Activated T-helper 2 cell treated with anti-CD3 and anti-CD28 coated beads, Interferon-gamma antibody, Interleukin-2, Interleukin-4, amounts not matched to agents 10 μg/mL and 5 μg/mL and 100 μg/mL, durations not matched to agents 14 hours and 24 hours and 36 hours (primary cell): ENCODE data around the gene ANKRD2. TPM values are rescaled to one million over a fixed set of nuclear protein-coding genes. Genes with fewer than 3 reads are reported as not detected.
"Not testable (repeated sequence)": the region's sequence is repeated elsewhere in the genome, so short reads cannot be mapped to it uniquely, and the experiment has no call there.

ENCODE experiments used
- DNase-seq: peaks from one replicate; pipeline ENCODE4 v3.0.0; 2021; ENCODE audit warnings: low spot score
- H3K27ac Mint-ChIP-seq: one replicate; pipeline ENCODE4 v1.8.0; 2021; ENCODE audit warnings: mixed read lengths
- H3K27me3 Mint-ChIP-seq: one replicate; pipeline ENCODE4 v1.8.0; 2021; ENCODE audit warnings: low read depth, mixed read lengths
- H3K36me3 Mint-ChIP-seq: one replicate; pipeline ENCODE4 v1.8.0; 2021; ENCODE audit warnings: low read depth, mixed read lengths
- H3K4me1 Mint-ChIP-seq: one replicate; pipeline ENCODE4 v1.8.0; 2021; ENCODE audit warnings: low read depth, mixed read lengths
- H3K4me3 Mint-ChIP-seq: one replicate; pipeline ENCODE4 v1.8.0; 2021; ENCODE audit warnings: low read depth, mild to moderate bottlenecking, moderate library complexity, mixed read lengths
- H3K9me3 Mint-ChIP-seq: one replicate; pipeline ENCODE4 v1.8.0; 2021; ENCODE audit warnings: mixed read lengths
- intact Hi-C: fragments of 100-400 bp; cut with micrococcal nuclease; formaldehyde crosslinking; loops from one replicate; pipeline ENCODE4 v1.15.1; 2023
- total RNA-seq: library from RNA; stranded (reverse); gene quantifications from 2 replicates; pipeline ENCODE4 v1.2.3, GENCODE V29; 2022

ANKRD2 gene
- total RNA-seq, 1 donor from 2014 or later, result 0.57 TPM

DNA sequence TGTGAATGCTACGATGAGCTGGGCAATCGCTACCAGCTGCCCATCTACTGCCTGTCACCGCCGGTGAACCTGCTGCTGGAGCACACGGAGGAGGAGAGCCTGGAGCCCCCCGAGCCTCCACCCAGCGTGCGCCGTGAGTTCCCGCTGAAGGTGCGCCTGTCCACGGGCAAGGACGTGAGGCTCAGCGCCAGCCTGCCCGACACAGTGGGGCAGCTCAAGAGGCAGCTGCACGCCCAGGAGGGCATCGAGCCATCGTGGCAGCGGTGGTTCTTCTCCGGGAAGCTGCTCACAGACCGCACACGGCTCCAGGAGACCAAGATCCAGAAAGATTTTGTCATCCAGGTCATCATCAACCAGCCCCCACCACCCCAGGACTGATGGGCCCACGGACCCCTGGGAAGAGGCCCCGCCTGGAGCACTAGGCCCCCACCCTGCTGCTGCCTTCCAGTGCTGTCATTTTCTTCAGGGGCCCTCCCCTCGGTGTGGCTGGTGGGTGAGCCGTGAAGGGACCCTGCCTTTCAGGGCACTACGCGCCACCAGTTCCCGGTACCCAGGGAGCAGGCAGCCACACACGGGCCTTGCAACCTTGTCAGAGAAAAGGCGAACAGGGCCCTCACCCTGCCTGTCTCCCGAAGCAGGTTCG is 2.3 kb upstream of the ANKRD2 start:
- Mint-ChIP-seq H3K9me3 (no peaks in the 10 kb centered on the region), H3K27me3 (no peaks in the 10 kb centered on the region), H3K4me3 (no peak overlapping the region), H3K4me1 (peaks cover 1% of the 10 kb centered on the region), H3K27ac (no peak overlapping the region), H3K36me3 (no peaks in the 10 kb centered on the region)
- no peak for DNase-seq
- intact Hi-C loops, result no loop called here

DNA sequence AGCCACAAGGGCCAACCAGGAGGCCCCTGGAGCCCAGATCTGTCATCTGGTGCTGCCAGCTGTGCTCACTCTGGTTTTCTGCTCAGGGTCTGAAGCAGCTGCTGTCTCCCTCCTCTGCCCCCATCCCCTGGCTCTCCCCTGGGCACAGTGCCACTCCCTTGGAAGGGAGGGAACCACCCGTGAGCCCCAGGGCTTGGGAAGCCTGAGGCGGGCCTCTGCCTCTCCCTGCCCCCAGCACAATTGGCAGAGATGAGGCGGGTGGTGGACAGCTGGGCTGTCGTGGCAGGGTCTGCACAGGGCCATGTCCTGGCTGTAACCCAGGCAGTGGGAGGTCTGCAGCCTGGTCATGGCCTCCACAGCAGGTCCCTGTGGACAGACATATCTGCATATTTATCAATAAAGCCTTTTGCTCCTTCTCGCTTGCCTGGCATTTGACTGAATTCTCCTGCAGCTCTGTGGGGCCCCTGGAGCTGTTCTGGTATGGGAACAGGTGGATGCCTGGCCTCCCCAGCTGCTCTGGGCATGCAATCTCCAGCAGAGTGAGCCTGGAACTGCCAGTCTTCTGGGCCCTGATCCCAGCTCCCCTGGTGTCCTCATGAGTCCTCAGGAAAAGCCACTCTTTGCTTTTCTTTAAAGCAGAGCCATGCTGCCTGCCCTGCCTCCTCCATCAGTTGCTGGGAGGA is 1.6 kb upstream of the ANKRD2 start:
- H3K4me1 Mint-ChIP-seq, result peaks cover 1% of the 10 kb centered on the region
- intact Hi-C loops, result no loop called here
- H3K27me3 Mint-ChIP-seq, result no peaks in the 10 kb centered on the region
- no peaks in the 10 kb centered on the region for H3K9me3 Mint-ChIP-seq
- no peak for DNase-seq
- H3K27ac Mint-ChIP-seq, result no peak overlapping the region
- H3K36me3 Mint-ChIP-seq, result no peaks in the 10 kb centered on the region
- H3K4me3 Mint-ChIP-seq, result no peak overlapping the region

DNA sequence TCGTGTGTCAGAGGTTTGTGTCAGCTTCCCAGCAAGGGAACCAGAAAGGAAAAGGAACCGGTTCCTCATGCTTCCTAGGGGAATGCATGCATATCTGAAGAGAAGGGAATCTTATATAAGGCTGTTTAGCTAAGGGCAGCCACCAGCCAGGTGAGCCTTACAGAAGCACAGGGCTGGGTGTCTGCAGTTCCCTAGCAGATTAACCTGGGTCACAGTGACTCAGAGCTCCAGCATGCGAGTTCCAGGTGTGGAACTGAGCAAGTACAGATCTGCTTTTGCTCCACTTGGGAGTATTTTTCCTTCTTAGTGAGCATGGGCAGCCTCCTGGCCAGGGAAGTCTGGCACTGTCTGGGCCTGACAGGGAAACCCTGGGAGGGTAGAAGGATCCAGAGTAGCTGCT is 957 bp upstream of the ANKRD2 start:
- H3K9me3 Mint-ChIP-seq, result no peaks in the 10 kb centered on the region
- H3K27ac Mint-ChIP-seq, result no peak overlapping the region
- peaks cover 1% of the 10 kb centered on the region for H3K4me1 Mint-ChIP-seq
- no peak for DNase-seq
- intact Hi-C loops, result no loop called here
- H3K4me3 Mint-ChIP-seq, result no peak overlapping the region
- no peaks in the 10 kb centered on the region for H3K36me3 Mint-ChIP-seq
- no peaks in the 10 kb centered on the region for H3K27me3 Mint-ChIP-seq

DNA sequence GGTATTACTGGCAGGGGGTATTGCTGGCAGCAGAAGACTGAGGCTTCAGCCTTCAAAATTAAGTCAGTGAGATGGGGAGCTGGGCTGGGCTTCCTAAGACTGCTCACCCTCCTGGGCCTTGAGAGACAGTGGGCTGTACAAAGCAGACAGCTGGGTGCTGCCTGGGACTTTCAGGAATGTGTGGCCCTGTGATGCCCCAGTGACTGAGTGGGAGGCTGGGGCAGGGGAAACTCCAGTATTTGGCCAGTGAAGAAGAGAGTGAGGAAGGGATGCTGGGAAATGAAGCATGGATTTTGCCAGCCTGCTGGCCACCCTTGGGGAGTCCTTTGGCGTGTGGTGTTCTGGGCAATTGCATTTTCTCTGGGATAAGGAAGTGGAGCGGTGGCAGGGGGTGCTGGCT is 442 bp downstream of the ANKRD2 start:
- no peaks in the 10 kb centered on the region for H3K9me3 Mint-ChIP-seq
- DNase-seq, result no peak
- intact Hi-C loops, result no loop called here
- H3K27ac Mint-ChIP-seq, result no peak overlapping the region
- H3K27me3 Mint-ChIP-seq, result no peaks in the 10 kb centered on the region
- H3K4me3 Mint-ChIP-seq, result no peak overlapping the region
- no peaks in the 10 kb centered on the region for H3K36me3 Mint-ChIP-seq
- H3K4me1 Mint-ChIP-seq, result no peaks in the 10 kb centered on the region

DNA sequence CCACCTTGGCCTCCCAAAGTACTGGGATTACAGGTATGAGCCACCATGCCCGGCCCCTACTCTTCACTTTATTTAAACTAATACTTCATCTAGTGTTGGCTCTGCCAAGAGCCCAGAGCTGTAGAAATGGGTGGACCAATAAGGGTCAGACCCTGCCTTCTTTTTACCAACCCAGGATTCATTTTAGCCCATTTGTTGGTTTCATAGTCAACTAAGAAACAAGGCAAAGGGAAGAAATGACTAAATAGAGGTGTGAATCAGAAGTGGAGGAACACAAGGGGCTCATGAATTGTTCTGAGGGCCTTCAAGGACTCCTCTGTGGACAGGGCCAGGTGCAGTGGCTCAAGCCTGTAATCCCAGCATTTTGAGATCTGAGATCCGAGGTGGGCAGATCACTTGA is 1.1 kb downstream of the ANKRD2 start:
- no peak overlapping the region for H3K4me3 Mint-ChIP-seq
- no peaks in the 10 kb centered on the region for H3K9me3 Mint-ChIP-seq
- no peaks in the 10 kb centered on the region for H3K4me1 Mint-ChIP-seq
- no peak overlapping the region for H3K27ac Mint-ChIP-seq
- H3K36me3 Mint-ChIP-seq, result no peaks in the 10 kb centered on the region
- no peak for DNase-seq
- intact Hi-C loops, result no loop called here
- H3K27me3 Mint-ChIP-seq, result no peaks in the 10 kb centered on the region

DNA sequence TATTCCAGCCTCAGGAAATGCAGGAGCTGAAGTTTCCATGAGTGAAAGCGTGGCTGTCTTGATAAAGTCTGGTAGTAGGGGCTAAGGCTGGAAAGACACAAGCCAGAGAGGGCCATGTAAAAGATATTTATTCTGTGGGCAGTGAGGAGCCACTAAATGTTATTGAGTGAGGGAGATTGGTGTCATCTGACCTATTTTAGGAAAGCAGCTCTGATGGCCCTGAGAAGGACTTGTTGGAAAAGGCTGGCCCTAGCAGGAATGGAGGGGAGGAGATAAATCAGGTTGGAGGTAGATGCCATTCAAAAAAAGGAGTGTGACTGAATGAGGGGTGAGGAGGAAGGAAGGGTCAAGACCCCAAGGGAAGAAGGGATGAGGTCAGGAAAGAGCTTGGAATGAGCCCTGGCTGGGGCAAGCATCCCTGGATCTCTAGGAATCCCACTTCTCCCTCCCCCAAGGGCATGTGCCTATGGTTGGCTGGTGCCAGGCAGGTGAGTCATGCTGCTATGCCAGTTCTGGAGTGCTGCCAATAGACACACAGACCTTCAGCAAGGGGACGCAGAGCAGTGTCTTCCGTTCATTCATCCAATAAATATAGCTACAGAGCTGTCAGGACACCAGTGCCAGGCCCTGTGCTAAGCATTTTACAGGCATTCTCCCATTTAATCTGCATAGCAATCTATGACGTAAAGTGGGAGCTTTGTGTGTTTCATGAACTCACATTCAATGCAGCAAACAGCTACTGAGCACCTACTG is 2.0 kb downstream of the ANKRD2 start:
- no peak for DNase-seq

DNA sequence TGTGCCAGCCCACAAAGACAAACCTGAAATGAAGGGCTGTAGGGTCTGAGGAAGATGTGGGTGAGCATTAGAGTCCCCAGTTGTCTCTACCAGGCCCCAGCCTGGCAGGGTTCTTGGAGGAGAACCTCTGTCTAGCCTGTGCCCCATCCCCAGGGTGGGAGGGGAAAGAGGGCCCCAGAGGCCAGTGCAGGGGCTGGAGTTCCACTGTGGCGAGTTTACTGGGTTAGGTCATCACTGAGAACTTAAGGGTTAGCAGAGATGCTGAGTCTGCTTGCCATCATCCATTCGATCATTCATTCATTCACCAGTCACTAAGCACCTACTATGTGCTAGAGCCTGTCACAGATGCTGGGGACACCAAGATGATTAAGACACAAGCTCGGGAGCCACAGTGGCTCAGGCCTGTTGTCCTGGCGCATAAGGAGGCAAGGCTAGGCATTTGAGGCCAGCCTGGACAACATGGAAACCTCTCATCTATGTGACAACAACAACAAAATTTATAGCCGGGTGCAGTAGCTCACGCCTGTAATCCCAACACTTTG is 2.6 kb downstream of the ANKRD2 start:
- H3K4me3 Mint-ChIP-seq, result no peak overlapping the region
- peaks cover 2% of the 10 kb centered on the region for H3K27me3 Mint-ChIP-seq
- H3K9me3 Mint-ChIP-seq, result no peaks in the 10 kb centered on the region
- H3K4me1 Mint-ChIP-seq, result no peaks in the 10 kb centered on the region
- no peak for DNase-seq
- intact Hi-C loops, result no loop called here
- H3K36me3 Mint-ChIP-seq, result no peaks in the 10 kb centered on the region
- no peak overlapping the region for H3K27ac Mint-ChIP-seq

More for the DNA sequence above, 2.0 kb downstream of the ANKRD2 start:
- Mint-ChIP-seq H3K27ac (no peak overlapping the region), H3K9me3 (no peaks in the 10 kb centered on the region), H3K4me1 (no peaks in the 10 kb centered on the region), H3K36me3 (no peaks in the 10 kb centered on the region), H3K27me3 (no peaks in the 10 kb centered on the region), H3K4me3 (no peak overlapping the region)
- intact Hi-C loops, result no loop called here

DNA sequence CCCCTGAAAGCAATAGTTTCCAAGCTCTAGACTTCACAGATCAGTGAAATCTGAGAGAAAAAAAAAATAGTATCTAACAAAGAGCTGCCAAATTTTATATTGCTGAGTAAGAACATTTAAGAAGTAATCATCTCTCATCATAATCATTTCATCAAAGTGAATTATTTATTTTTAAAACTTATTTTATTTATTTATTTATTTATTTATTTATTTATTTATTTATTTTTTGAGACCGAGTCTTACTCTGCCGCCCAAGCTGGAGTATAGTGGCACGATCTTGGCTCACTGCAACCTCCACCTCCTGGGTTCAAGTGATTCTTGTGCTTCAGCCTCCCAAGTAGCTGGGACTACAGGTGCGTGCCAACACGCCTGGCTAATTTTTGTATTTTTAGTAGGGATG is 3.9 kb downstream of the ANKRD2 start:
- H3K4me3 Mint-ChIP-seq, H3K27ac Mint-ChIP-seq, H3K27me3 Mint-ChIP-seq, H3K4me1 Mint-ChIP-seq, intact Hi-C loops, DNase-seq, H3K36me3 Mint-ChIP-seq, H3K9me3 Mint-ChIP-seq: not testable (repeated sequence)

DNA sequence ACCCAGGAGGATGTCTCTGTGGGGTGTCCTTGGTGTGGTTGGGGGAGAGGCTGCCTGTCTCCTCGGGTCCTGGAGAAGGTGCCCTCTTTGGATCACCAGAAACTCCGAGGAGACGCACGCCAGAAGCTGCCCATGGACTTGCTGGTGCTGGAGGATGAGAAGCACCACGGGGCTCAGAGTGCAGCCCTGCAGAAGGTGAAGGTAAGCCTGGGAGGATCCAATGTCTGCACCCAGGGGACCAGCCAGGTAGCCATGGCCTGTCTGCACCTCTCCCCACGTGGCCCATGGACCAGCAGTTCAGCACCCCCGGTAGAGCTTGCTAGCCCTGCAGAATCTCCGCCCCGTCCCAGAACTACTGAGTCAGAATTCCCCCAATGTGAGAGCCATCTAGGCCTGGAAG is 5.1 kb downstream of the ANKRD2 start:
- intact Hi-C loops, result no loop called here
- Mint-ChIP-seq H3K36me3 (no peaks in the 10 kb centered on the region), H3K4me1 (no peaks in the 10 kb centered on the region), H3K4me3 (no peak overlapping the region), H3K27ac (no peak overlapping the region), H3K27me3 (peaks cover 2% of the 10 kb centered on the region), H3K9me3 (no peaks in the 10 kb centered on the region)
- DNase-seq, result no peak

DNA sequence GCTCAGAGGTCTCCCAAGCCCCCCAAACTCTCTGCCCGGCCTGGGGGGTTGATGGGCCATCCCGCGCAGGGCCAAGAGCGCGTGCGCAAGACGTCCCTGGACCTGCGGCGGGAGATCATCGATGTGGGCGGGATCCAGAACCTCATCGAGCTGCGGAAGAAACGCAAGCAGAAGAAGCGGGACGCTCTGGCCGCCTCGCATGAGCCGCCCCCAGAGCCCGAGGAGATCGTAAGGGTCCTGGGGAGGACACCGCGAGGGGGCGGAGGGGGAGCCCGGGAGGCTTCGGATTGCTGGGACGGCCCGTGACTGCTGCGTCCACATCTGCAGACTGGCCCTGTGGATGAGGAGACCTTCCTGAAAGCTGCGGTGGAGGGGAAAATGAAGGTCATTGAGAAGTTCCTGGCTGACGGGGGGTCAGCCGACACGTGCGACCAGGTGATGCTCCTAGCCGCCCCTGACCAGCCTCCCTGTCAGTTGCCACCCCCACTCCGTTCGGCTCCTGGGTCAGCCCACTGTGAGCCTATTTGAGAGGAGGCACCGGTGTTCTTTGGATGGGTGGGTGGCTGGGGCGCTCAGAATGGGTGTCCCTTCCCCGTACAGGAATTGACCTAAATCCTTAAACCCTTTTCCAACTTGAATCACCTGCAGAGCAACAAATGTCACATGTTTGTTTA is 5.7 kb downstream of the ANKRD2 start:
- Mint-ChIP-seq H3K36me3 (no peaks in the 10 kb centered on the region), H3K9me3 (no peaks in the 10 kb centered on the region), H3K27me3 (peaks cover 2% of the 10 kb centered on the region), H3K4me1 (no peaks in the 10 kb centered on the region), H3K27ac (no peak overlapping the region), H3K4me3 (no peak overlapping the region)
- no peak for DNase-seq
- intact Hi-C loops, result no loop called here

DNA sequence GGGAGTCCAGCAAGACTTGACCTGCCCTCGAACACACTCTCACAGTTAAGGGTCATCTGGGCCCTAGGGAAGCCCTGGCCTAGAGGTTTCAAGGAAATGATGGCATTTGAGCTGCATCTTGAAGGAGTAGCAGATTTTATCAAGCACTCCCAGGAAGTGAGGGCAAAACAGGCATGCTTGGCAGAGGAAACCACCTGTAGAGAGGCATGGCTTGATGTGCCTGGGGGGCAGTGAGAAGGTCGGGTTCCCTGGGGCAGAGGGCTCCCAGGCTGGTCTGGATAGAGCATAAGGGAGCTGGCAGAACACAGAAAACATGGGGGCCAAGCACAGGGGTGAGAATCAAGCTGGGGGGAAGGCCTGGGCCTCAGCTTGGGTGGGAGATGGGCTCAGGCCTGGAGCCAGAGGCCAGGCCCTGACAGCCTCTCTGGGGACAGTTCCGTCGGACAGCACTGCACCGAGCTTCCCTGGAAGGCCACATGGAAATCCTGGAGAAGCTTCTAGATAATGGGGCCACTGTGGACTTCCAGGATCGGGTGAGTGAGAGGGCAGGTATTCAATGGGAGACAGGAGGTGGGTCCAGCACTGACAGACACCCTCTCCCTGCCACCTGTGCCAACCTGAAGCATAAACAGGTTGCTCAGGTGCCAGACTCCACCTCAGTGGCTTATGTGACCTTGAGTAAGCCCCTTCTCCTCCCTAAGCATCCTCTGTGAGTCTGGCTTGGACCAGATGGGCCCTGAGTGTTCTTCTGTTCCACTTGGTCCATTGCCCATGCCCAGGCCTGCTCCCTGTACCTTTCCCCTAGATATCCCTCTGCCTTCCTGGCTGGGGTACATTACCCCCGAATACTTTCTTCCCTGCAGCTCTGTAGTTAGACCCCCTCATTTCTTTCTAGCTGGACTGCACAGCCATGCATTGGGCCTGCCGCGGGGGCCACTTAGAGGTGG is 8.1 kb downstream of the ANKRD2 start:
- H3K36me3 Mint-ChIP-seq, result no peaks in the 10 kb centered on the region
- intact Hi-C loops, result no loop called here
- H3K27ac Mint-ChIP-seq, result no peak overlapping the region
- no peak overlapping the region for H3K4me3 Mint-ChIP-seq
- no peak for DNase-seq
- H3K4me1 Mint-ChIP-seq, result no peaks in the 10 kb centered on the region
- H3K9me3 Mint-ChIP-seq, result no peaks in the 10 kb centered on the region
- peaks cover 2% of the 10 kb centered on the region for H3K27me3 Mint-ChIP-seq

DNA sequence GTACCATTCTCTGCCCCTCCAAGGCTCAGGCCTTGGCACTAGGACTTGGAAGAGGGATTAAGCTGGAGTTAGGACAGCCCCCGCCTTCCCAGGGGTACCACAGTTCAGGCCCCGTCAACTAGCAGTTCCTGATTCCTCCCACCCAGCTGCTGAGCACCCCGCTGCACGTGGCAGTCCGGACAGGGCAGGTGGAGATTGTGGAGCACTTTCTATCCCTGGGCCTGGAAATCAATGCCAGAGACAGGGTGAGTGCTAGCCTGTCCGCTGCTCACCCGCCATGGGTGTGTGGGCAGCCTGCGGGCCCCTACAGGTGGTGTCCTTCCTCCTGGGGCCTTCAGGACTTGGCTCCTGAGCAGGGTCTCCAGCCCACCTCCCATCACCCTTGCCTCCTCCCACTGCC is 9.6 kb downstream of the ANKRD2 start:
- no peaks in the 10 kb centered on the region for H3K36me3 Mint-ChIP-seq
- H3K4me3 Mint-ChIP-seq, result no peak overlapping the region
- no peaks in the 10 kb centered on the region for H3K9me3 Mint-ChIP-seq
- no peaks in the 10 kb centered on the region for H3K4me1 Mint-ChIP-seq
- intact Hi-C loops, result no loop called here
- peaks cover 2% of the 10 kb centered on the region for H3K27me3 Mint-ChIP-seq
- H3K27ac Mint-ChIP-seq, result no peak overlapping the region
- no peak for DNase-seq
